HepG2 (cell line): ENCODE measurements around the gene ADAMTS16. TPM values are rescaled to one million over a fixed set of nuclear protein-coding genes. Genes with fewer than 3 reads are reported as not detected.

Experiments
- CENPX ChIP-seq: sonication (generic); formaldehyde crosslinking; IDR thresholded peaks from 2 replicates; pipeline ENCODE4 v1.9.0; 2021; ENCODE audit warnings: mild to moderate bottlenecking, missing genetic modification reagents, moderate library complexity
- CHD4 ChIP-seq: fragments of 200-600 bp; sonication (generic); IDR thresholded peaks from 2 replicates; pipeline ENCODE4 v1.7.0; 2017; ENCODE audit warnings: mild to moderate bottlenecking, low read length, borderline replicate concordance
- KMT2B ChIP-seq: IDR thresholded peaks from 2 replicates; pipeline ENCODE4 v1.6.1; 2016; ENCODE audit warnings: missing genetic modification reagents, missing compliant biosample characterization
- MED1 ChIP-seq: sonication (generic); formaldehyde crosslinking; IDR thresholded peaks from 2 replicates; pipeline ENCODE4 v1.4.0; 2020; ENCODE audit warnings: missing genetic modification reagents
- MED8 ChIP-seq: sonication (generic); formaldehyde crosslinking; IDR thresholded peaks from 2 replicates; pipeline ENCODE4 v1.8.1; 2023; ENCODE audit warnings: mild to moderate bottlenecking, missing genetic modification reagents; ENCODE audit not compliant: insufficient replicate concordance
- NFIB ChIP-seq: sonication (generic); formaldehyde crosslinking; IDR thresholded peaks from 2 replicates; pipeline ENCODE4 v1.9.0; 2021; ENCODE audit warnings: missing genetic modification reagents, mild to moderate bottlenecking, borderline replicate concordance
- NFIC ChIP-seq: IDR thresholded peaks from 2 replicates; pipeline ENCODE4 v1.6.1; 2012; ENCODE audit warnings: mild to moderate bottlenecking, low read length, inconsistent platforms
- ZBTB38 ChIP-seq: sonication (generic); formaldehyde crosslinking; IDR thresholded peaks from 2 replicates; pipeline ENCODE4 v1.5.1; 2020; ENCODE audit warnings: mild to moderate bottlenecking, missing genetic modification reagents
- polyA plus RNA-seq, 8 experiments: library from polyadenylated mRNA; depleted of rRNA in 3 of 8; stranded (reverse) in 7 of 8; unstranded in 1 of 8; fragments of >200 nt; fragmentation: Illumina TruSeq in 4 of 8; extraction: Trizol in 4 of 8; gene quantifications; 2 replicates each; pipeline versions ENCODE4 v1.2.1 to v1.2.3, GENCODE V29; 2011 to 2016; ENCODE audit warnings: low read depth in 4 of 8, missing spikeins in 1 of 8, mixed read lengths in 1 of 8; ENCODE audit not compliant: insufficient read depth in 1 of 8
- total RNA-seq, 5 experiments: library from RNA; depleted of rRNA; stranded (reverse); fragments of >200 nt; fragmentation: Illumina TruSeq; extraction: Trizol; gene quantifications; 2 replicates each; pipeline ENCODE4 v1.2.3, GENCODE V29; 2016; ENCODE audit warnings: low read depth in 1 of 5
- TF ChIP-seq, protein P1 (sequence below), 2 experiments: fragments of 450-650 bp in 1 of 2; sonication (generic) in 1 of 2; formaldehyde crosslinking in 1 of 2; IDR thresholded peaks; 2 replicates each; pipeline versions ENCODE4 v1.6.1 to v1.8.0; 2016 to 2022; ENCODE audit warnings: antibody characterized with exemption in 1 of 2, mild to moderate bottlenecking in 1 of 2, missing genetic modification reagents in 1 of 2
- TF ChIP-seq, protein P2 (sequence below): sonication (generic); formaldehyde crosslinking; IDR thresholded peaks from 2 replicates; pipeline ENCODE4 v1.8.0; 2022; ENCODE audit warnings: low read depth, missing genetic modification reagents
- TF ChIP-seq, protein P3 (sequence below): sonication (generic); formaldehyde crosslinking; IDR thresholded peaks from 2 replicates; pipeline ENCODE4 v1.9.0; 2021; ENCODE audit warnings: missing genetic modification reagents, borderline replicate concordance
- TF ChIP-seq, protein P4 (sequence below): sonication (generic); formaldehyde crosslinking; IDR thresholded peaks from 2 replicates; pipeline ENCODE4 v1.5.0; 2020; ENCODE audit warnings: mild to moderate bottlenecking, missing genetic modification reagents

The ADAMTS16 gene
- total and polyA plus RNA-seq, 2 of the 13 experiments (the other 11 are each of a cell fraction or from before 2014, with no cell fraction given): 0.02 to 0.03 TPM

DNA sequence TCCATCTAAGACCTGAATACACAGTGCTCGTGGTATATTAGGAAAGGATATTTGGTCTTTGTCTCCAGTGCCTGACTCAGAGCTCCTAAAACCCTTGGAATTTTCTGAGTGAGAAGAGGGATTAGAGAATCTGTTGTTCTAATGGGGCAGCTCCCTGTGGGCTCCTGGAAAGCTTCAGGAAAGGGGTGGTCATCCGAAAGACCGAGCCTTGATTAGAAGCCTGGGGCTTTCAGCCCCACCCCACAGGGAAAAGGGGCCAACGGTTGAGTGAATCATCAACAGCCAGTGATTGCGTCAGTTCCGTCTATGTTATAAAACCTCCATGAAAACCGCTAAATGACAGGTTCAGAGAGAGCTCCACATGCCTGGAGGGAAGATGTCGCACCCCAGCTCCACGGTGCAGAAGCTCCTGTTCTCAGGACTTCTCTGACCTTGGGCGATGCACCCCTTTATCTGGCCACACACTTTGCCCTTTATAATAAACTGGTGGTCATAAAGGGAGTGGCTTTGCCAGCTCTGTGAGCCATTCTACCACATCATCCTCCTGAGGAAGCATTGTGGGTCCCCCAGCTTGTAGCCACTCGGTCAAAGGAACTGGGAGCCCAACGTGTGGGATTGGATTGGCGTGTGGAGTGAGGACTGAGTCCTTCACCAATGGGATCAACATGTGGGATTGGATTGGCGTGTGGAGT lies 211.3 kb downstream of the ADAMTS16 start (continued):
- TF ChIP-seq, protein P1, sequence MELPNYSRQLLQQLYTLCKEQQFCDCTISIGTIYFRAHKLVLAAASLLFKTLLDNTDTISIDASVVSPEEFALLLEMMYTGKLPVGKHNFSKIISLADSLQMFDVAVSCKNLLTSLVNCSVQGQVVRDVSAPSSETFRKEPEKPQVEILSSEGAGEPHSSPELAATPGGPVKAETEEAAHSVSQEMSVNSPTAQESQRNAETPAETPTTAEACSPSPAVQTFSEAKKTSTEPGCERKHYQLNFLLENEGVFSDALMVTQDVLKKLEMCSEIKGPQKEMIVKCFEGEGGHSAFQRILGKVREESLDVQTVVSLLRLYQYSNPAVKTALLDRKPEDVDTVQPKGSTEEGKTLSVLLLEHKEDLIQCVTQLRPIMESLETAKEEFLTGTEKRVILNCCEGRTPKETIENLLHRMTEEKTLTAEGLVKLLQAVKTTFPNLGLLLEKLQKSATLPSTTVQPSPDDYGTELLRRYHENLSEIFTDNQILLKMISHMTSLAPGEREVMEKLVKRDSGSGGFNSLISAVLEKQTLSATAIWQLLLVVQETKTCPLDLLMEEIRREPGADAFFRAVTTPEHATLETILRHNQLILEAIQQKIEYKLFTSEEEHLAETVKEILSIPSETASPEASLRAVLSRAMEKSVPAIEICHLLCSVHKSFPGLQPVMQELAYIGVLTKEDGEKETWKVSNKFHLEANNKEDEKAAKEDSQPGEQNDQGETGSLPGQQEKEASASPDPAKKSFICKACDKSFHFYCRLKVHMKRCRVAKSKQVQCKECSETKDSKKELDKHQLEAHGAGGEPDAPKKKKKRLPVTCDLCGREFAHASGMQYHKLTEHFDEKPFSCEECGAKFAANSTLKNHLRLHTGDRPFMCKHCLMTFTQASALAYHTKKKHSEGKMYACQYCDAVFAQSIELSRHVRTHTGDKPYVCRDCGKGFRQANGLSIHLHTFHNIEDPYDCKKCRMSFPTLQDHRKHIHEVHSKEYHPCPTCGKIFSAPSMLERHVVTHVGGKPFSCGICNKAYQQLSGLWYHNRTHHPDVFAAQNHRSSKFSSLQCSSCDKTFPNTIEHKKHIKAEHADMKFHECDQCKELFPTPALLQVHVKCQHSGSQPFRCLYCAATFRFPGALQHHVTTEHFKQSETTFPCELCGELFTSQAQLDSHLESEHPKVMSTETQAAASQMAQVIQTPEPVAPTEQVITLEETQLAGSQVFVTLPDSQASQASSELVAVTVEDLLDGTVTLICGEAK (IDR thresholded peaks at IDR 0.05): no peak
- TF ChIP-seq, protein P1 (CRISPR knock-in tag; IDR thresholded peaks at IDR 0.05): no peak
- TF ChIP-seq NFIC (no peak), KMT2B (no peak), MED8 (CRISPR knock-in tag) (peak; percentile 47), NFIB (no peak), CHD4 (no peak), ZBTB38 (no peak), CENPX (no peak), MED1 (CRISPR knock-in tag) (peak; percentile 76)
- TF ChIP-seq, protein P2, sequence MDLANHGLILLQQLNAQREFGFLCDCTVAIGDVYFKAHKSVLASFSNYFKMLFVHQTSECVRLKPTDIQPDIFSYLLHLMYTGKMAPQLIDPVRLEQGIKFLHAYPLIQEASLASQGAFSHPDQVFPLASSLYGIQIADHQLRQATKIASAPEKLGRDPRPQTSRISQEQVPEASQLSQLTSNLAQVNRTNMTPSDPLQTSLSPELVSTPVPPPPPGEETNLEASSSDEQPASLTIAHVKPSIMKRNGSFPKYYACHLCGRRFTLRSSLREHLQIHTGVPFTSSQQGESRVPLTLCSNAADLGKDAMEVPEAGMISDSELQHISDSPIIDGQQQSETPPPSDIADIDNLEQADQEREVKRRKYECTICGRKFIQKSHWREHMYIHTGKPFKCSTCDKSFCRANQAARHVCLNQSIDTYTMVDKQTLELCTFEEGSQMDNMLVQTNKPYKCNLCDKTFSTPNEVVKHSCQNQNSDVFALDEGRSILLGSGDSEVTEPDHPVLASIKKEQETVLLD (CRISPR knock-in tag): no peak
- TF ChIP-seq, protein P3, sequence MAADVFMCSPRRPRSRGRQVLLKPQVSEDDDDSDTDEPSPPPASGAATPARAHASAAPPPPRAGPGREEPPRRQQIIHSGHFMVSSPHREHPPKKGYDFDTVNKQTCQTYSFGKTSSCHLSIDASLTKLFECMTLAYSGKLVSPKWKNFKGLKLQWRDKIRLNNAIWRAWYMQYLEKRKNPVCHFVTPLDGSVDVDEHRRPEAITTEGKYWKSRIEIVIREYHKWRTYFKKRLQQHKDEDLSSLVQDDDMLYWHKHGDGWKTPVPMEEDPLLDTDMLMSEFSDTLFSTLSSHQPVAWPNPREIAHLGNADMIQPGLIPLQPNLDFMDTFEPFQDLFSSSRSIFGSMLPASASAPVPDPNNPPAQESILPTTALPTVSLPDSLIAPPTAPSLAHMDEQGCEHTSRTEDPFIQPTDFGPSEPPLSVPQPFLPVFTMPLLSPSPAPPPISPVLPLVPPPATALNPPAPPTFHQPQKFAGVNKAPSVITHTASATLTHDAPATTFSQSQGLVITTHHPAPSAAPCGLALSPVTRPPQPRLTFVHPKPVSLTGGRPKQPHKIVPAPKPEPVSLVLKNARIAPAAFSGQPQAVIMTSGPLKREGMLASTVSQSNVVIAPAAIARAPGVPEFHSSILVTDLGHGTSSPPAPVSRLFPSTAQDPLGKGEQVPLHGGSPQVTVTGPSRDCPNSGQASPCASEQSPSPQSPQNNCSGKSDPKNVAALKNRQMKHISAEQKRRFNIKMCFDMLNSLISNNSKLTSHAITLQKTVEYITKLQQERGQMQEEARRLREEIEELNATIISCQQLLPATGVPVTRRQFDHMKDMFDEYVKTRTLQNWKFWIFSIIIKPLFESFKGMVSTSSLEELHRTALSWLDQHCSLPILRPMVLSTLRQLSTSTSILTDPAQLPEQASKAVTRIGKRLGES: no peak
- TF ChIP-seq, protein P4, sequence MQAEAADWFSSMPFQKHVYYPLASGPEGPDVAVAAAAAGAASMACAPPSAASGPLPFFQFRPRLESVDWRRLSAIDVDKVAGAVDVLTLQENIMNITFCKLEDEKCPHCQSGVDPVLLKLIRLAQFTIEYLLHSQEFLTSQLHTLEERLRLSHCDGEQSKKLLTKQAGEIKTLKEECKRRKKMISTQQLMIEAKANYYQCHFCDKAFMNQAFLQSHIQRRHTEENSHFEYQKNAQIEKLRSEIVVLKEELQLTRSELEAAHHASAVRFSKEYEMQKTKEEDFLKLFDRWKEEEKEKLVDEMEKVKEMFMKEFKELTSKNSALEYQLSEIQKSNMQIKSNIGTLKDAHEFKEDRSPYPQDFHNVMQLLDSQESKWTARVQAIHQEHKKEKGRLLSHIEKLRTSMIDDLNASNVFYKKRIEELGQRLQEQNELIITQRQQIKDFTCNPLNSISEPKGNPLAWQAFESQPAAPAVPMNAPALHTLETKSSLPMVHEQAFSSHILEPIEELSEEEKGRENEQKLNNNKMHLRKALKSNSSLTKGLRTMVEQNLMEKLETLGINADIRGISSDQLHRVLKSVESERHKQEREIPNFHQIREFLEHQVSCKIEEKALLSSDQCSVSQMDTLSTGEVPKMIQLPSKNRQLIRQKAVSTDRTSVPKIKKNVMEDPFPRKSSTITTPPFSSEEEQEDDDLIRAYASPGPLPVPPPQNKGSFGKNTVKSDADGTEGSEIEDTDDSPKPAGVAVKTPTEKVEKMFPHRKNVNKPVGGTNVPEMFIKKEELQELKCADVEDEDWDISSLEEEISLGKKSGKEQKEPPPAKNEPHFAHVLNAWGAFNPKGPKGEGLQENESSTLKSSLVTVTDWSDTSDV (CRISPR knock-in tag): no peak
